Osteocyte (in vitro differentiated cells): ENCODE measurements around the gene LORICRIN. TPM values are rescaled to one million over a fixed set of nuclear protein-coding genes. Genes with fewer than 3 reads are reported as not detected.

Experiments used
- DNase-seq: peaks from one replicate; pipeline ENCODE4 v3.0.0; 2021; ENCODE audit warnings: mixed read lengths; ENCODE audit not compliant: unreplicated experiment; ENCODE audit errors: extremely low spot score
- H3K27ac Mint-ChIP-seq: one replicate; pipeline ENCODE4 v1.8.0; 2021; ENCODE audit warnings: mild to moderate bottlenecking, mixed read lengths; ENCODE audit not compliant: unreplicated experiment
- H3K27me3 Mint-ChIP-seq: one replicate; pipeline ENCODE4 v1.8.0; 2021; ENCODE audit warnings: mixed read lengths; ENCODE audit not compliant: unreplicated experiment
- H3K36me3 Mint-ChIP-seq: one replicate; pipeline ENCODE4 v1.8.0; 2021; ENCODE audit warnings: mixed read lengths; ENCODE audit not compliant: unreplicated experiment
- H3K4me1 Mint-ChIP-seq: one replicate; pipeline ENCODE4 v1.8.0; 2021; ENCODE audit warnings: mixed read lengths; ENCODE audit not compliant: unreplicated experiment
- H3K4me3 Mint-ChIP-seq: one replicate; pipeline ENCODE4 v1.8.0; 2021; ENCODE audit warnings: mild to moderate bottlenecking, moderate library complexity, mixed read lengths; ENCODE audit not compliant: unreplicated experiment
- H3K9me3 Mint-ChIP-seq: one replicate; pipeline ENCODE4 v1.8.0; 2021; ENCODE audit warnings: mixed read lengths; ENCODE audit not compliant: unreplicated experiment
- CTCF ChIP-seq: fragments of 200-600 bp; sonication (generic); IDR thresholded peaks from 2 replicates; pipeline ENCODE4 v1.5.0; 2021; ENCODE audit warnings: antibody characterized with exemption, mild to moderate bottlenecking, moderate library complexity
- total RNA-seq: library from RNA; stranded (reverse); gene quantifications from 2 replicates; pipeline ENCODE4 v1.2.1, GENCODE V29; 2021

LORICRIN gene
- total RNA-seq, 1 donor from 2014 or later = not detected

GRCh38 chr1:153248176-153248879, 11.2 kb upstream of the LORICRIN start:
- DNase-seq = peak; percentile 73
- no peak for TF ChIP-seq CTCF
- Mint-ChIP-seq H3K27ac (no peak overlapping the region), H3K4me3 (no peak overlapping the region), H3K36me3 (no peaks in the 10 kb centered on the region), H3K4me1 (no peaks in the 10 kb centered on the region), H3K27me3 (no peaks in the 10 kb centered on the region), H3K9me3 (peaks cover 7% of the 10 kb centered on the region)

GRCh38 chr1:153250166-153250565, 9.3 kb upstream of the LORICRIN start:
- H3K4me3 Mint-ChIP-seq = no peak overlapping the region
- no peaks in the 10 kb centered on the region for H3K4me1 Mint-ChIP-seq
- no peak for DNase-seq
- H3K9me3 Mint-ChIP-seq = peaks cover under 1% of the 10 kb centered on the region
- H3K36me3 Mint-ChIP-seq = no peaks in the 10 kb centered on the region
- H3K27me3 Mint-ChIP-seq = peaks cover 4% of the 10 kb centered on the region
- no peak overlapping the region for H3K27ac Mint-ChIP-seq
- TF ChIP-seq CTCF = no peak

- H3K27me3 Mint-ChIP-seq = peaks cover 4% of the 10 kb centered on the region
Observed at GRCh38 chr1:153251087-153251486, 8.4 kb upstream of the LORICRIN start.

GRCh38 chr1:153251562-153251961, 7.9 kb upstream of the LORICRIN start:
- no peak for DNase-seq
- peaks cover 4% of the 10 kb centered on the region for H3K27me3 Mint-ChIP-seq
- H3K4me3 Mint-ChIP-seq = no peak overlapping the region
- H3K27ac Mint-ChIP-seq = no peak overlapping the region
- no peak for TF ChIP-seq CTCF
- H3K36me3 Mint-ChIP-seq = no peaks in the 10 kb centered on the region
- H3K4me1 Mint-ChIP-seq = no peaks in the 10 kb centered on the region
- no peaks in the 10 kb centered on the region for H3K9me3 Mint-ChIP-seq

More at GRCh38 chr1:153251087-153251486, 8.4 kb upstream of the LORICRIN start:
- no peaks in the 10 kb centered on the region for H3K9me3 Mint-ChIP-seq
- H3K4me3 Mint-ChIP-seq = no peak overlapping the region
- no peak for TF ChIP-seq CTCF
- no peak for DNase-seq
- no peak overlapping the region for H3K27ac Mint-ChIP-seq
- no peaks in the 10 kb centered on the region for H3K4me1 Mint-ChIP-seq
- no peaks in the 10 kb centered on the region for H3K36me3 Mint-ChIP-seq

GRCh38 chr1:153251988-153252387, 7.5 kb upstream of the LORICRIN start:
- Mint-ChIP-seq H3K27me3 (peaks cover 4% of the 10 kb centered on the region), H3K4me1 (no peaks in the 10 kb centered on the region), H3K27ac (no peak overlapping the region), H3K36me3 (no peaks in the 10 kb centered on the region), H3K4me3 (no peak overlapping the region), H3K9me3 (no peaks in the 10 kb centered on the region)
- no peak for DNase-seq
- no peak for TF ChIP-seq CTCF
